ENCODE data around the gene BRMS1. TPM values are rescaled to one million over a fixed set of nuclear protein-coding genes. Genes with fewer than 3 reads are reported as not detected.

BRMS1 gene
- total RNA-seq, 1 experiment from 2014 or later: 48.1 TPM

- Mint-ChIP-seq H3K4me3 (ENCODE audit: low read depth, unreplicated experiment) (no peak overlapping the region), H3K27ac (ENCODE audit: unreplicated experiment) (no peak overlapping the region), H3K36me3 (ENCODE audit: insufficient read depth, unreplicated experiment) (peaks cover 3% of the 10 kb centered on the region), H3K9me3 (ENCODE audit: low read depth, unreplicated experiment) (no peaks in the 10 kb centered on the region), H3K27me3 (ENCODE audit: unreplicated experiment) (peaks cover 38% of the 10 kb centered on the region), H3K4me1 (ENCODE audit: low read depth, unreplicated experiment) (peaks cover 11% of the 10 kb centered on the region)
- BruUV-seq (replicated peaks): no TSS peak
- intact Hi-C loops (cut with micrococcal nuclease; ENCODE audit: unreplicated experiment): no loop called here
- CTCF ChIA-PET: interaction anchor here (0.6 to 1.5 kb wide), 3 partner anchors 9 to 131 kb away, joined by 3 to 6 read pairs (median 5); partner anchors contain the start of gene YIF1A
- no peak for DNase-seq
- TF ChIP-seq, protein P1, sequence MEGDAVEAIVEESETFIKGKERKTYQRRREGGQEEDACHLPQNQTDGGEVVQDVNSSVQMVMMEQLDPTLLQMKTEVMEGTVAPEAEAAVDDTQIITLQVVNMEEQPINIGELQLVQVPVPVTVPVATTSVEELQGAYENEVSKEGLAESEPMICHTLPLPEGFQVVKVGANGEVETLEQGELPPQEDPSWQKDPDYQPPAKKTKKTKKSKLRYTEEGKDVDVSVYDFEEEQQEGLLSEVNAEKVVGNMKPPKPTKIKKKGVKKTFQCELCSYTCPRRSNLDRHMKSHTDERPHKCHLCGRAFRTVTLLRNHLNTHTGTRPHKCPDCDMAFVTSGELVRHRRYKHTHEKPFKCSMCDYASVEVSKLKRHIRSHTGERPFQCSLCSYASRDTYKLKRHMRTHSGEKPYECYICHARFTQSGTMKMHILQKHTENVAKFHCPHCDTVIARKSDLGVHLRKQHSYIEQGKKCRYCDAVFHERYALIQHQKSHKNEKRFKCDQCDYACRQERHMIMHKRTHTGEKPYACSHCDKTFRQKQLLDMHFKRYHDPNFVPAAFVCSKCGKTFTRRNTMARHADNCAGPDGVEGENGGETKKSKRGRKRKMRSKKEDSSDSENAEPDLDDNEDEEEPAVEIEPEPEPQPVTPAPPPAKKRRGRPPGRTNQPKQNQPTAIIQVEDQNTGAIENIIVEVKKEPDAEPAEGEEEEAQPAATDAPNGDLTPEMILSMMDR (IDR thresholded peaks at IDR 0.05; ENCODE audit: unreplicated experiment): no peak
Measured at GRCh38 chr11:66297610-66298009, 47.3 kb downstream of the BRMS1 start.

DNA sequence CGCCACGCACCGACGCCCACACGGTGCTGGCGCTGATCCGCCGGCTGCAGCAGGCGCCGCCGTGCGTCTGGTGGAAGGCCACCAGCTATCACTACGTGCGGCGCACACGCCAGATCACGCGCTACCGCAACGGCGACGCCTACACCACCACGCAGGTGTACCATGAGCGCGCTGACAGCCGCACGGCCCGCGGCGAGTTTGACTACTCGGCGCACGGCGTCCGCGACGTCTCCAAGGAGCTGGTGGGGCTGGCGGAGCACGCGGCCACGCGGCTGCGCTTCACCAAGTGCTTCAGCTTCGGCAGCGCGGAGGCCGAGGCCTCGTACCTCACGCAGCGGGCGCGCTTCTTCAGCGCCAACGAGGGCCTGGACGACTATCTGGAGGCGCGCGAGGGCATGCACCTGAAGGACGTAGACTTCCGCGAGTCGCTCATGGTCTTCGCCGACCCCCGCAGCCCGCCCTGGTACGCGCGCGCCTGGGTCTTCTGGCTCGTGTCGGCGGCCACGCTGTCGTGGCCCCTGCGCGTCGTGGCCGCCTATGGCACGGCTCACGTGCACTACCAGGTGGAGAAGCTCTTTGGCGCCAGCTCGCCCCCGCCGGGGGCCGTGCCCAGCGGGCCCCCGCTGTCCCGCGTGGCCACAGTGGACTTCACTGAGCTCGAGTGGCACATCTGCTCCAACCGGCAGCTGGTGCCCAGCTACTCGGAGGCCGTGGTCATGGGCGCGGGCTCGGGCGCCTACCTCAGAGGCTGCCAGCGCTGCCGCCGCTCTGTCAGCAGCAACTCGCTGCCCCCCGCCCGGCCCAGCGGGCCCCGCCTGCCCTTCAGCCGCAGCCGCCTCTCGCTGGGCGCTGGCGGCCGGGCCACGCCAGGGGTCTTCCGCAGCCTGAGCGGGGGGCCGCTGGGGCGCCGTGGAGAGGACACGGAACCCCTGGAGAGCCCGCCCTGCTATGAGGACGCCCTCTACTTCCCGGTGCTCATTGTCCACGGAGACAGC, 50.0 kb downstream of the BRMS1 start:
- H3K27ac Mint-ChIP-seq (ENCODE audit: unreplicated experiment): no peak overlapping the region
- no TSS peak for BruUV-seq (replicated peaks)
- intact Hi-C loops (cut with micrococcal nuclease; ENCODE audit: unreplicated experiment): no loop called here
- TF ChIP-seq, protein P1 (IDR thresholded peaks at IDR 0.05; ENCODE audit: unreplicated experiment): no peak
- H3K4me1 Mint-ChIP-seq (ENCODE audit: low read depth, unreplicated experiment): peaks cover 27% of the 10 kb centered on the region
- H3K9me3 Mint-ChIP-seq (ENCODE audit: low read depth, unreplicated experiment): no peaks in the 10 kb centered on the region
- no peak overlapping the region for H3K4me3 Mint-ChIP-seq (ENCODE audit: low read depth, unreplicated experiment)
- CTCF ChIA-PET: interaction anchor here (0.8 kb wide), 1 partner anchor 18 kb away, joined by 3 read pairs; no protein-coding TSS in a partner anchor
- peaks cover 12% of the 10 kb centered on the region for H3K36me3 Mint-ChIP-seq (ENCODE audit: insufficient read depth, unreplicated experiment)
- H3K27me3 Mint-ChIP-seq (ENCODE audit: unreplicated experiment): peaks cover 56% of the 10 kb centered on the region
- DNase-seq: no peak

- no peak for DNase-seq
- peaks cover 21% of the 10 kb centered on the region for H3K36me3 Mint-ChIP-seq (ENCODE audit: insufficient read depth, unreplicated experiment)
- BruUV-seq (replicated peaks): no TSS peak
- peaks cover 56% of the 10 kb centered on the region for H3K27me3 Mint-ChIP-seq (ENCODE audit: unreplicated experiment)
- H3K9me3 Mint-ChIP-seq (ENCODE audit: low read depth, unreplicated experiment): no peaks in the 10 kb centered on the region
- H3K27ac Mint-ChIP-seq (ENCODE audit: unreplicated experiment): no peak overlapping the region
- TF ChIP-seq, protein P1 (IDR thresholded peaks at IDR 0.05; ENCODE audit: unreplicated experiment): no peak
- peaks cover 31% of the 10 kb centered on the region for H3K4me1 Mint-ChIP-seq (ENCODE audit: low read depth, unreplicated experiment)
- intact Hi-C loops (cut with micrococcal nuclease; ENCODE audit: unreplicated experiment): no loop called here
- CTCF ChIA-PET: interaction anchor here (1.3 kb wide), 1 partner anchor 19 kb away, joined by 3 read pairs; no protein-coding TSS in a partner anchor
- no peak overlapping the region for H3K4me3 Mint-ChIP-seq (ENCODE audit: low read depth, unreplicated experiment)
Measured at GRCh38 chr11:66293777-66294625, 50.9 kb downstream of the BRMS1 start.

GRCh38 chr11:66293352-66293751, 51.6 kb downstream of the BRMS1 start:
- Mint-ChIP-seq H3K4me3 (ENCODE audit: low read depth, unreplicated experiment) (no peak overlapping the region), H3K4me1 (ENCODE audit: low read depth, unreplicated experiment) (peaks cover 31% of the 10 kb centered on the region), H3K27ac (ENCODE audit: unreplicated experiment) (no peak overlapping the region), H3K9me3 (ENCODE audit: low read depth, unreplicated experiment) (no peaks in the 10 kb centered on the region), H3K36me3 (ENCODE audit: insufficient read depth, unreplicated experiment) (peaks cover 27% of the 10 kb centered on the region), H3K27me3 (ENCODE audit: unreplicated experiment) (peaks cover 56% of the 10 kb centered on the region)
- TF ChIP-seq, protein P1 (IDR thresholded peaks at IDR 0.05; ENCODE audit: unreplicated experiment): no peak
- BruUV-seq (replicated peaks): no TSS peak
- intact Hi-C loops (cut with micrococcal nuclease; ENCODE audit: unreplicated experiment): no loop called here
- CTCF ChIA-PET: interaction anchor here (1.3 kb wide), 1 partner anchor 19 kb away, joined by 3 read pairs; no protein-coding TSS in a partner anchor
- DNase-seq: no peak

All from Calu3 (cell line).